Measurements from ENCODE around the gene STPG1.

Gene STPG1

DNA sequence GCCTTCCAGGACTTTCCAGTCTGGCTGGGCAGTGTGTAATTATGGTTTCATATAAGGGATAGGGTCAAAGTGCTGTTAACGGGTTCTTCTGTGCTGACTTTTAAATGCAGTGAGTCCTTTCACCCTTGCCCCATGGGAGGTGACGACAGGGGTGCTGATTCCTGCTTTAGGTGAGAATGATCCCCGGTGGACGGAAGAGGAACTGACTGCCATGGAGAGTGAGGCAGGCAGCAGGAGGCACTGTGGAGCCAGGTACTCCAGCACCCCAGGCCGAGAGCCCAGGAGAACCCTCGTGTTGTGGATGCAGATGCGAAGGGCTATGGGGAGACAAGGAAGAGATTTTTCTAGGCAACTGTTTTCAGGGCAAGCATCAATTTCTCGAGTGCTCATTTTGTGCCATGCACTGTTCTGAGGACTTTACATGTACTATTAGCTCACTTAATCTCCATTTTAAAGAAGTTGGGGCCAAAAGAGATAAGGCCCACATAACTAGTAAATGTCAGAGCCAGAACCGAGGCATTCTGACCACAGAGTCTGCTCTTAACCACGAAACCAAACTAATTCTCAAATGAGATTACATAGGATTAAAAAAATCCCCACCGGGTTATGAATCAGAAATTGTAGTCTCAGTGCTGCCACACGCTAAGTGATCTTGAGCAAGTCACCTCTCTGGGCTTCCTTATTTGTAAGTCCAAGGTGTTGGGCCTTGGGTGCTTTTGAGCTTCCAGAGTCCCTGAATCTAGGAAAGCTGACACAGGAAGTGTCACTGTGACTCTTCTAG lies 28.2 kb downstream of the STPG1 start:
- Histone ChIP-seq H3K36me3 (ENCODE audit: control insufficient read depth in 1 of 2, insufficient read depth in 2 of 2, low read depth in 1 of 2, low read length in 2 of 2) (peaks cover 3 to 8% of the 10 kb centered on the region in 2 experiments), H3K4me3 (ENCODE audit: insufficient read depth in 1 of 2, low read depth in 1 of 2, low read length in 2 of 2) (no peak overlapping the region), H3K14ac (ENCODE audit: low read length in 2 of 2) (peak overlapping the region in 1 of 2 experiments; percentile 20), H3K23ac (ENCODE audit: low read length in 2 of 2) (no peak overlapping the region), H3K79me1 (replicated peaks; ENCODE audit: low read length, poor library complexity, severe bottlenecking) (no peaks in the 10 kb centered on the region), H2BK5ac (ENCODE audit: low read depth, low read length, poor library complexity, severe bottlenecking) (no peak overlapping the region), H3K27me3 (ENCODE audit: control insufficient read depth in 1 of 2, insufficient read depth in 1 of 2, low read length in 2 of 2) (no peaks in the 10 kb centered on the region), H2AFZ (ENCODE audit: low read depth, low read length) (no peak overlapping the region), H2AK5ac (ENCODE audit: low read length, severe bottlenecking) (no peak overlapping the region), H4K8ac (ENCODE audit: low read length) (no peak overlapping the region), H3K9me3 (ENCODE audit: control insufficient read depth, low read length) (no peaks in the 10 kb centered on the region), H4K91ac (ENCODE audit: low read length) (peak overlapping the region; percentile 53), H3K4me2 (ENCODE audit: low read length, poor library complexity, severe bottlenecking) (no peak overlapping the region), H3K4ac (ENCODE audit: low read depth in 1 of 2, low read length in 2 of 2) (no peak overlapping the region), H3K4me1 (ENCODE audit: control insufficient read depth, insufficient read depth, low read depth, low read length) (peaks cover 19% of the 10 kb centered on the region), H3K9ac (ENCODE audit: low read length) (peak overlapping the region; percentile 38), H2BK12ac (ENCODE audit: low read length in 2 of 2) (peak overlapping the region; percentile 76 to 87), H2BK120ac (ENCODE audit: low read depth, low read length) (no peak overlapping the region), H3K27ac (ENCODE audit: low read length, poor library complexity, severe bottlenecking) (no peak overlapping the region), H2BK15ac (ENCODE audit: low read depth, poor library complexity, severe bottlenecking) (peak overlapping the region; percentile 82), H3K18ac (ENCODE audit: low read depth in 1 of 2, low read length in 2 of 2) (peak overlapping the region in 1 of 2 experiments; percentile 44)
- peak; percentile 50 for DNase-seq
- 78% methylated on average over 12 of the region's 12 CpGs for WGBS

DNA sequence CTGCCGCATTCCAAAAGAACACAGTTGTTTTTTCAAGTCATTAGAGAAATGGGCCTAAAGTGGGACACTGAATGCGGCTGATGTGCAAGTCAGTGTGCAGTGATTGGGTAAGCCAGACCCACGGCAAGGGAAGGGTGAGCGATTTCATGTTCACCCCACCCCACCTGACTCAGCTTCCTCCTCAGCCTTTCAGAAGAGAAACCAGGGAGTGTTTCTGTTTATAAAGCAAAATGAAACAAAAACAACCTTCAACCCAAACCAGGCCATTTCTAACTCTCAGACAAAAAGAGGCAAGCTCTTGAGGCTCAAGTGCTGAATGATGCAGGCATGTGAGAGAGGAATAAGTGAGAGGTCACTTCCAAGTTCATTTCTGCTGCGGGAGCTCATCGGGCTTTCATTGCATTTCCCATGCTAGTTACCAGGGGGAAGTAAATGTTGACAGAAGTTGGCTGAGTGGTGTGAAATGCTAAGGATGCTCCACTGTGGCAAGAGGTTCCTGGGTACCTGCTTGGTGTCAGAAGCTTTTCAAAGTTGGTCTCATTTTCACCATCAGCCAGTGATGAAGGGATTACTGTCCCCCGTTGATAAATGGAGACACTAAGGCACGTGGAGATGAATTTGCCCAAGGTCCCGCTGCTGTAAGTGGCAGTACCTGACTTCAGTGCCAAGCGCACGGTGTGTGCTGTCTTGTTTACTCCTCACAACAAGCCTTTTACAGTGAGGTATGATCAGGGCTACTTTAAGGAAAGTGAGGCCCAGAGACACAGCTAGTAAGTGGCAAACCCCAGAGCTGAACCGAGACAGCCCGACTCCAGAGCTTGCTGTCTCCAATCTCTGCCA lies 29.1 kb downstream of the STPG1 start:
- Histone ChIP-seq H3K14ac (ENCODE audit: low read length in 2 of 2) (peak overlapping the region in 1 of 2 experiments; percentile 19), H3K4me1 (ENCODE audit: control insufficient read depth, insufficient read depth, low read depth, low read length) (peaks cover 19% of the 10 kb centered on the region), H2BK12ac (ENCODE audit: low read length in 2 of 2) (peak overlapping the region; percentile 87 to 94), H2AK5ac (ENCODE audit: low read length, severe bottlenecking) (no peak overlapping the region), H4K91ac (ENCODE audit: low read length) (peak overlapping the region; percentile 53), H3K9me3 (ENCODE audit: control insufficient read depth, low read length) (no peaks in the 10 kb centered on the region), H4K8ac (ENCODE audit: low read length) (peak overlapping the region; percentile 35), H3K4me3 (ENCODE audit: insufficient read depth in 1 of 2, low read depth in 1 of 2, low read length in 2 of 2) (no peak overlapping the region), H2BK5ac (ENCODE audit: low read depth, low read length, poor library complexity, severe bottlenecking) (no peak overlapping the region), H3K9ac (ENCODE audit: low read length) (peak overlapping the region; percentile 38), H3K36me3 (ENCODE audit: control insufficient read depth in 1 of 2, insufficient read depth in 2 of 2, low read depth in 1 of 2, low read length in 2 of 2) (peaks cover 3 to 9% of the 10 kb centered on the region in 2 experiments), H3K18ac (ENCODE audit: low read depth in 1 of 2, low read length in 2 of 2) (peak overlapping the region; percentile 74 to 80), H3K4me2 (ENCODE audit: low read length, poor library complexity, severe bottlenecking) (no peak overlapping the region), H2BK15ac (ENCODE audit: low read depth, poor library complexity, severe bottlenecking) (peak overlapping the region; percentile 82), H3K27ac (ENCODE audit: low read length, poor library complexity, severe bottlenecking) (no peak overlapping the region), H3K4ac (ENCODE audit: low read depth in 1 of 2, low read length in 2 of 2) (peak overlapping the region; percentile 53 to 59), H3K27me3 (ENCODE audit: control insufficient read depth in 1 of 2, insufficient read depth in 1 of 2, low read length in 2 of 2) (no peaks in the 10 kb centered on the region), H3K23ac (ENCODE audit: low read length in 2 of 2) (no peak overlapping the region), H2AFZ (ENCODE audit: low read depth, low read length) (no peak overlapping the region), H2BK120ac (ENCODE audit: low read depth, low read length) (peak overlapping the region; percentile 19), H3K79me1 (replicated peaks; ENCODE audit: low read length, poor library complexity, severe bottlenecking) (no peaks in the 10 kb centered on the region)
- peak; percentile 96 for DNase-seq
- 72% methylated on average over 10 of the region's 13 CpGs for WGBS

- Histone ChIP-seq H2AK5ac (ENCODE audit: low read length, severe bottlenecking) (no peak overlapping the region), H2BK12ac (ENCODE audit: low read length in 2 of 2) (peak overlapping the region in 1 of 2 experiments; percentile 63), H3K18ac (ENCODE audit: low read depth in 1 of 2, low read length in 2 of 2) (peak overlapping the region in 1 of 2 experiments; percentile 69), H4K8ac (ENCODE audit: low read length) (no peak overlapping the region), H3K27ac (ENCODE audit: low read length, poor library complexity, severe bottlenecking) (no peak overlapping the region), H2BK120ac (ENCODE audit: low read depth, low read length) (no peak overlapping the region), H2BK5ac (ENCODE audit: low read depth, low read length, poor library complexity, severe bottlenecking) (no peak overlapping the region), H3K23ac (ENCODE audit: low read length in 2 of 2) (no peak overlapping the region), H2BK15ac (ENCODE audit: low read depth, poor library complexity, severe bottlenecking) (no peak overlapping the region), H3K4me3 (ENCODE audit: insufficient read depth in 1 of 2, low read depth in 1 of 2, low read length in 2 of 2) (no peak overlapping the region), H3K4me1 (ENCODE audit: control insufficient read depth, insufficient read depth, low read depth, low read length) (peaks cover 18% of the 10 kb centered on the region), H3K79me1 (replicated peaks; ENCODE audit: low read length, poor library complexity, severe bottlenecking) (no peaks in the 10 kb centered on the region), H3K4me2 (ENCODE audit: low read length, poor library complexity, severe bottlenecking) (no peak overlapping the region), H3K4ac (ENCODE audit: low read depth in 1 of 2, low read length in 2 of 2) (no peak overlapping the region), H3K9me3 (ENCODE audit: control insufficient read depth, low read length) (no peaks in the 10 kb centered on the region), H2AFZ (ENCODE audit: low read depth, low read length) (no peak overlapping the region), H3K9ac (ENCODE audit: low read length) (no peak overlapping the region), H3K14ac (ENCODE audit: low read length in 2 of 2) (no peak overlapping the region), H3K36me3 (ENCODE audit: control insufficient read depth in 1 of 2, insufficient read depth in 2 of 2, low read depth in 1 of 2, low read length in 2 of 2) (peaks cover 3 to 19% of the 10 kb centered on the region in 2 experiments), H4K91ac (ENCODE audit: low read length) (no peak overlapping the region), H3K27me3 (ENCODE audit: control insufficient read depth in 1 of 2, insufficient read depth in 1 of 2, low read length in 2 of 2) (no peaks in the 10 kb centered on the region)
- no CpG with 5 or more reads among the region's 2 CpGs for WGBS
- no peak for DNase-seq
Measured at GRCh38 chr1:24383381-24383940, 30.1 kb downstream of the STPG1 start.

DNA sequence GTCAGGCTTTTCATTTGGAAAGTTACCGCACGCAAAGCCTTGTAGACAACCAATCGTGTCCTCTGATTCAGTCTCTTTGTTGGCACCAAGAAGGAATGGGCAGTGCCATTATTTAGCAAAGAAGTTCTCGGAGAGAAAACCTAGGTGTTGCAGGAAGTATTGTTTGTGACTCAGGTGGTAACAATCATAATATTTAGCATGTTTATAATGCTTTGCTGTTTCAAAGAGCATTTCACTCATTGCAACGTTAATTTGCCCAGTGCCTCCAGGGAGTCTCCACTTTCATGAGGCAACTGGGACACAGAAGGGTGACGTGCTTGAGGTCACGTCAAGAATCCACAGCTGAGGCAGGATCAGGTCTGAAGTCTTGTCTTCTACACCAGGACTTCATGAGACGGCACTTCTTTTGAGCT lies 31.4 kb downstream of the STPG1 start:
- Histone ChIP-seq H3K4ac (ENCODE audit: low read depth in 1 of 2, low read length in 2 of 2) (no peak overlapping the region), H2AFZ (ENCODE audit: low read depth, low read length) (no peak overlapping the region), H4K91ac (ENCODE audit: low read length) (no peak overlapping the region), H4K8ac (ENCODE audit: low read length) (no peak overlapping the region), H2BK120ac (ENCODE audit: low read depth, low read length) (no peak overlapping the region), H3K4me3 (ENCODE audit: insufficient read depth in 1 of 2, low read depth in 1 of 2, low read length in 2 of 2) (no peak overlapping the region), H2BK15ac (ENCODE audit: low read depth, poor library complexity, severe bottlenecking) (no peak overlapping the region), H3K9ac (ENCODE audit: low read length) (no peak overlapping the region), H3K18ac (ENCODE audit: low read depth in 1 of 2, low read length in 2 of 2) (no peak overlapping the region), H2AK5ac (ENCODE audit: low read length, severe bottlenecking) (peak overlapping the region; percentile 17), H3K14ac (ENCODE audit: low read length in 2 of 2) (no peak overlapping the region), H3K36me3 (ENCODE audit: control insufficient read depth in 1 of 2, insufficient read depth in 2 of 2, low read depth in 1 of 2, low read length in 2 of 2) (peaks cover 3 to 19% of the 10 kb centered on the region in 2 experiments), H3K23ac (ENCODE audit: low read length in 2 of 2) (no peak overlapping the region), H3K9me3 (ENCODE audit: control insufficient read depth, low read length) (no peaks in the 10 kb centered on the region), H3K79me1 (replicated peaks; ENCODE audit: low read length, poor library complexity, severe bottlenecking) (no peaks in the 10 kb centered on the region), H3K27ac (ENCODE audit: low read length, poor library complexity, severe bottlenecking) (no peak overlapping the region), H2BK12ac (ENCODE audit: low read length in 2 of 2) (no peak overlapping the region), H3K27me3 (ENCODE audit: control insufficient read depth in 1 of 2, insufficient read depth in 1 of 2, low read length in 2 of 2) (no peaks in the 10 kb centered on the region), H2BK5ac (ENCODE audit: low read depth, low read length, poor library complexity, severe bottlenecking) (no peak overlapping the region), H3K4me1 (ENCODE audit: control insufficient read depth, insufficient read depth, low read depth, low read length) (peaks cover 11% of the 10 kb centered on the region), H3K4me2 (ENCODE audit: low read length, poor library complexity, severe bottlenecking) (no peak overlapping the region)
- 91% methylated on average over 8 of the region's 8 CpGs for WGBS
- DNase-seq, result no peak
